Measurements from ENCODE around the gene DBP.
"Not testable (repeated sequence)": the region's sequence is repeated elsewhere in the genome, so short reads cannot be mapped to it uniquely, and the experiment has no call there.

Gene DBP

DNA sequence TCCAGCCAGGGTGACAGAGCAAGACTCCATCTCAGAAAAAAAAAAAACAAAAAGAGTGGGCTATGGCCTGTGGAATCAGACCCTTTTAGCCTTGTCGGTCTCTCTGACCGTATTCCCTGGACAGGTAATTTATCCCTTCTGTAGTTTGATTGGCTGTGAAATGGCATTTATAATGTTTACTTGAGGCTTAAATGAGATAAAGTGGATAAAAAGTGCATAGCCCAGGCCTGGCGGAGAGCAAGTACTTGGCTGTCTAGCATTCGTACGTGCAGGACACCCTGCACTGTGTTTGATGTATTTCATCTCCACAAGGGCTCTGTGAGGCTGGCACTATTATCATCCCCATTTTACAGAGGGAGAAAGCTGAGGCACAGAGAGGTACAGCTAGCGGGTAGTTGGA, 28.6 kb upstream of the DBP start:
- DNase-seq, result no peak

DNA sequence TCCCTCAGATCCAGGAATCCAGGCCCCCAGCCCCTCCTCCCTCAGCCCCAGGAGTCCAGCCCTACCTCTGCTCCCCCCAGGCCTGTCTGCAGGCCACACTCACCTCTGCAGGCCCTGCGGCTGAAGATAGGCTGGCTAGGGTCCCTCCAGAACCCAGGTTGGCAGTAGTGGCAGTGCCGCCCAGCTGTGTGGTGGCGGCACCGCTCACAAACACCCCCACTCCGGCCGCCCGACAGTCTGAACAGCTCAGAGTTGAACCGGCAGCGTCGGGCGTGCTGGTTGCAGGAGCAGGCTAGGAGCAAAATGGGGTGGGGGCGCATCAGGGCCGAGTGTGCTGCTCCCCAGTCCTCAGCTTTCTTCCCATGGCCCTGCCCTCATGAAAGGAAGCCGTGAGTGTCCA, 27.3 kb upstream of the DBP start:
- DNase-seq, result no peak

- no peak for DNase-seq
Measured at GRCh38 chr19:48663667-48664066, 26.5 kb upstream of the DBP start.

- no peak for DNase-seq
Measured at GRCh38 chr19:48661711-48662090, 24.5 kb upstream of the DBP start.

DNA sequence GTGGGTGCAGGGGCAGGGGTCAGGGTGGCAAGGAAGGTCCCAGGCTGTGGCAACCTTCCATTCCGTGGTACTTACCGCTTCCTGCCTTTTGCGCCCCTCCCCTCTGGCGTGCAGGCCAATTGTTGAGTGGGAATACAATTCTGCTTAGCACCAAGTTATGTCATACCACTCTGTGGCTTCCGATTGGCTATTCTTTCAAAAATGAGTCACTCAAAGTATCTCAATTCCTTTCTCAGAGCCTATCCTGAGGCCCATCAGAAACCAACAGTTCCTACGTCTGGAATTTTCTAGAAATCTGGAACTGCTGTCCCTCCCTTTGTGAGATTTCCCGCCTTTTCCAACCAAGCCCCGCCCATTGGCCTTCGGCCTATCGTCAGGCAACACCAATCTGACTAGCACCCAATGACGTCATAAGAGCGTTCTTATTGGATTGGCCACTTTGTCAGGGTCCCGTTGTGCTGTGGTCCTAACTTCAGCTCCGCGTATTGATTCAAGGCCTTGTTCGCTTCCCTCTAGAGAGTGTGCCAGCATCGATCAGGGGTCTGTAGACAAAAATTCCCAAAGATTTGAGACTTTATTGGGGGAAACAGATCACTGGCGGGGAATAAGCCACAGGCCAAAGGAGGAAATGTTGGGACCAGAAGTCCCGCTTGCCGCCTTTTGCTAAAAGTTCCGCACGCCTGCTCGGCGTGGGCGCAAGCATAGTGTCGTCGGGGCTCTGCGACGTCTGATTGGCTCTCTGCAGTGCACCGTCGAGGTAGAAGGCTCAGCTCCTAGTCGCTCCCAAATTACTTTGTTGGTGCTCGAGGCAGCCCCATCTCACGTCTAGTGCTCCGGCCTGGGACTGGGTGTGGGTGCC, 23.9 kb upstream of the DBP start:
- peak; percentile 90 for DNase-seq

DNA sequence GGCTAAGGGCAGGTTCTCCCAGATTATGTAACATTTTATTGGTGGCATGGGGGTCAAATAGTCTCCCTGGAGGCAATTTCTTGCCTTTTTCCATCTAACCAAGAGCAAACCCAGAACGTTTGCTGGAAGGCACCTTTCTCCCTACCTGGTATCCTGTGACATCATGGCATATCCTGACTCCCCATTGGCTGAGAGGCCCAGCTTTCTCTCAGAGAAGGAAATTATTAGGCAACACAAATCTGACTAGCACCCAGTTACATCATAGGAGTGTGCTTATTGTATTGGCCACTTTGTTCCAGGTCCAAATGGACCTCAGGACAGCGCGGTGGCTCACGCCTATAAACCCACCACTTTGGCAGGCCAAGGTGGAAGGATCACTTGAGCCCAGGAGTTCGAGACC, 22.6 kb upstream of the DBP start:
- no peak for DNase-seq

- DNase-seq, result no peak
Measured at GRCh38 chr19:48658483-48658882, 21.3 kb upstream of the DBP start.

GRCh38 chr19:48657828-48658227, 20.6 kb upstream of the DBP start:
- not testable (repeated sequence) for DNase-seq

GRCh38 chr19:48656840-48657474, 19.8 kb upstream of the DBP start:
- no peak for DNase-seq

- no peak for DNase-seq
Measured at GRCh38 chr19:48654299-48655059, 17.3 kb upstream of the DBP start.

GRCh38 chr19:48651683-48652048, 14.5 kb upstream of the DBP start:
- DNase-seq, result no peak

DNA sequence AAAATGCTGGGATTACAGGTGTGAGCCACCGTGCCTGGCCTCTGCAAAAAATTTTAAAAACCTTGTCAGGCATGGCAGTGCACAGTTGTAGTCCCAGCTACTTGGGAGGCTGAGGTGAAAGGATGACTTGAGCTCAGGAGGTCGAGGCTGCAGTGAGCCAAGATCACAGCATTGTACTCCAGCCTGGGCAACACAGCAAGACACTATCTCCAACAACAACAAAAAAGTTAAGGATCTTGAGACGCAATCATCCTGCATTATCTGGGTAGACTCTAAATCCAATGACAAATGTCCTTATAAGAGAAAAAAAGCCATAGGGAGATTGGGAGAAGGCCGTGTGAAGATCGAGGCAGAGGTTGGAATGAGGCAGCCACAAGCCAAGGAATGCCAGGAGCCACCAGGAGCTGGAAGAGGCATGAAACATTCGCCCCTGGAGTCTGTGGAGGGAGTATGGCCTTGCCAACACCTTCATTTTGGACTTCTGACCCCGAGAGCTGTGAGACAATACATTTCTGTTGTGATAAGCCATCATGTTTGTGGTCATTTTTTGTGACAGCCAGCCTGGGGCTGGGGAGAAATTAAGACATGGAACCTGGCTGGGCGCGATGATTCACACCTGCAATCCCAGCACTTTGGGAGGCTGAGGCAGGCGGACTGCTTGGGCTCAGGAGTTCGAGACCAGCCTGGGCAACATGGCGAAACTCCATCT, 13.9 kb upstream of the DBP start:
- no peak for DNase-seq

GRCh38 chr19:48648134-48648533, 11.0 kb upstream of the DBP start:
- DNase-seq, result no peak

DNA sequence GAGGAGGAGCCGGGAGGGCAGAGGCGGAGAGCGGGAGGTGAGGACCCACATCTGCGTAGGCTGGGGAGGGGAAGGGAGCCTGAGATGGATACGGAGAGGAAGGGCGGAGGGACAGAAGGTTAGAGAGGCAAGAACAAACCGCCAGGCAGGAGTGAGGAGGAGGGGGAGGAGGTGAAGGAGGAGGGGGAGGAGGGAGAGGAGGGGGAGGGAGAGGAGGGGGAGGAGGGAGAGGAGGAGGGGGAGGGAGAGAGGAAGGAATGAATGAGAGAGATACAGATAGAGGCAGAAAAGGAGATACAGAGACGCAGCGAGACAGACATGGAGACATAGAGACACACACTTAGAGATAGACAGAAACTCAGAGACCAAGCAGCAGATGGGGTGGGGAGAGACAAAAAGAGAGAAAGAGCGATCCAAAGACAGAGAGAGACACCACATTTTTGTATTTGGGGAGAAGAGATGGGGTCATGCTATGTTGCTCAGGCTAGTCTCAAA, 9.6 kb upstream of the DBP start:
- DNase-seq, result no peak

DNA sequence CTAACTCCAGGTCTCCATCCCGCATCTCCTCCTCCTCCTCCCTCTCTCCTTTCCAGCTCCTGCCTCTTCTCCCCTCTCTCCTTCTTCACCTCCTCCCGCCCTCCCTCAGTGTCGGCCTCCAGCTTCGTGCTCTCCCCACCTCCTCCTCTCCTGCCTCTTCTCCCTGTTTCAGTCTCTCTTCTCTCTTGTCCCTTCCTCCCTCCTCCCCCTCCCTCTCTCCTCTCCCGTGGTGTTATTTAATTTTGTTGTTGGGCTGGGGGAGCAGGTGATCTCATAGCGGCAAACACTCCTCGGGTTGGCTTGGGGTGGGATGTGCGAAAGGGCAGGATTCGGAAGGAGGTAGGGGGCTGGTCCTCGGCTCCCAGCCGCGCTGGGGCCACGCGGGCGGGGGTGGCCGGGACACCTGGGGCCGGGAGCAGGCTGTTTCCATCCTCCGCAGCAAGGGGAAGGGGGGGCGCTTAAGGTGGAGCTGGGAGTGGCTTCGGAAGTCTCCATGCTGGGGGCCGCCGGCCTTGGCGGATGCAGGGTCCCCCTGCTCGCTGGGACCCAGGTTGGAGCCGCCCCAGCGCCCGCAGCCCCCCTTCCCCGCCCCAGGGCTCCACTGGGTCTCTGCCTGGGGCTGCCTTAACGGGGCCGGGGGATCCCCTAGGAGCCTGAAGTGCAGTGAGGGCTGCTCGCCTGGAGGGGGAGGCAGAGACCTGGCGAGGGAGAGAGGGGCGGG, 9.0 kb upstream of the DBP start, which contains the start of gene CA11:
Gene CA11, minus strand, starts transcription at position 187 of the 721 bp plus-strand sequence. CDS start 555 bp downstream, outside the sequence.
- DNase-seq, result peak; percentile 94

GRCh38 chr19:48645620-48646000, 8.4 kb upstream of the DBP start:
- DNase-seq, result no peak

DNA sequence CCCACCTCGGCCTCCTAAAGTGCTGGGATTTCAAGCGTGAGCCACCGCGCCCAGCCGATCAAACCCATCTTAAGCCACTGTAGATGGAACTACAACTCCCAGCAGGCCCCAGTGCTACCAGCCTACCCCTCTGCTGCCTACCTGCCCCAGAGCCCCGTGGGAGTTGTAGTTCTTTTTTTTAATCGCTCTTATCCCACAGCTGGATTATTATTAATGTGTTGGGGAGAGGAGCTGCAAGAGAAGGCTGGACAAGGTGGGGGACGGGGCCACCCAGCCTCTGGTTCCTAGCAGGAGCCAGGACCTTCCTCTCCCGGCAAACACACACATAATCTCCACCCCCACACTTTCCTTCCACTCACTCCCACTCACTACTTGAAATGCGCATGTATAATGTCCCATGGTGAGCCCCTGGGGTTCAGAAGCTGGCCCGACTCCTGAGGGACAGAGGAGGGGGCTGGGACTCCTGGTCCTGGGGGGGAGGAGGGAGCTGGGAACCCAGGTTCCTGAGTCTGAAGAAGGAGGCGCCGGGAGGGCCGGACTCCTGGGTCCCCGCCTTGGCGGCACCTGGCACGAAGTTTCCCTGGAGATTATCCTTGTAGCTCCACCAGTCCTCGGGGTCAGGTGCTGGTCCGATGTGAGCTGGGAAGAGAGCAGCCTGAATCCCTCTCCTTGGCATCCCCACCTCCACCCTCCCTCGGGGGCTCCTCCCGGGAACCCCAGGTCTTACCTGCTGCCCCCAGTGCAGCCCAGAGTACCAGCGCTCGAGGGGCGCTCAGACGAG, 7.8 kb upstream of the DBP start:
- DNase-seq, result peak; percentile 82

GRCh38 chr19:48644355-48644754, 7.2 kb upstream of the DBP start:
- no peak for DNase-seq

GRCh38 chr19:48642862-48643261, 5.7 kb upstream of the DBP start:
- DNase-seq, result no peak

- no peak for DNase-seq
Measured at GRCh38 chr19:48641850-48642249, 4.7 kb upstream of the DBP start.

All from stimulated activated CD4-positive, alpha-beta T cell treated with anti-CD3 and anti-CD28 coated beads, Interleukin-15, amount 100 ng/mL, for 24 hours (primary cell).